Trophoblast cell (in vitro differentiated cells and primary cell): Measurements from ENCODE around the gene CACNA2D4.

Experiments
- DNase-seq, 2 donors: peaks; one replicate each; pipeline ENCODE4 v3.0.0-alpha.2; 2016
- H2AFZ ChIP-seq: 2 replicates; pipeline ENCODE4 v1.6.1; 2013; ENCODE audit warnings: low read length, moderate library complexity, mild to moderate bottlenecking; ENCODE audit not compliant: insufficient read depth, poor library complexity
- H2AK5ac ChIP-seq: 2 replicates; pipeline ENCODE4 v1.6.1; 2013; ENCODE audit warnings: mild to moderate bottlenecking, low read length
- H2BK120ac ChIP-seq: 2 replicates; pipeline ENCODE4 v1.6.1; 2013; ENCODE audit warnings: low read length, mild to moderate bottlenecking, moderate library complexity; ENCODE audit not compliant: insufficient read depth, poor library complexity
- H2BK12ac ChIP-seq: 2 replicates; pipeline ENCODE4 v1.6.1; 2013; ENCODE audit warnings: mild to moderate bottlenecking, low read length, moderate library complexity
- H2BK5ac ChIP-seq: 2 replicates; pipeline ENCODE4 v1.6.1; 2013; ENCODE audit warnings: low read length, low read depth, moderate library complexity, mild to moderate bottlenecking; ENCODE audit not compliant: poor library complexity
- H3K14ac ChIP-seq: 2 replicates; pipeline ENCODE4 v1.6.1; 2013; ENCODE audit warnings: mild to moderate bottlenecking, low read length
- H3K18ac ChIP-seq: 2 replicates; pipeline ENCODE4 v1.6.1; 2013; ENCODE audit warnings: mild to moderate bottlenecking, low read length
- H3K23ac ChIP-seq: 2 replicates; pipeline ENCODE4 v1.6.1; 2013; ENCODE audit warnings: low read length
- H3K27ac ChIP-seq: 2 replicates; pipeline ENCODE4 v1.5.1; 2013; ENCODE audit warnings: low read depth, mild to moderate bottlenecking, inconsistent platforms, low read length, moderate library complexity
- H3K27me3 ChIP-seq: 2 replicates; pipeline ENCODE4 v1.6.1; 2013; ENCODE audit warnings: inconsistent platforms, mild to moderate bottlenecking, low read length, moderate library complexity; ENCODE audit not compliant: insufficient read depth
- H3K36me3 ChIP-seq, 2 experiments: 1 replicate in 1 of 2; 2 replicates in 1 of 2; pipeline ENCODE4 v1.6.1; 2013; ENCODE audit warnings: low read length in 2 of 2, mild to moderate bottlenecking in 2 of 2, moderate library complexity in 1 of 2; ENCODE audit not compliant: insufficient read depth in 2 of 2, control insufficient read depth in 1 of 2
- H3K4ac ChIP-seq: 2 replicates; pipeline ENCODE4 v1.6.1; 2013; ENCODE audit warnings: low read depth, mild to moderate bottlenecking, low read length, moderate library complexity
- H3K4me1 ChIP-seq, 2 experiments: 1 replicate in 1 of 2; 2 replicates in 1 of 2; pipeline ENCODE4 v1.6.1; 2013; ENCODE audit warnings: low read length in 2 of 2, mild to moderate bottlenecking in 2 of 2, moderate library complexity in 1 of 2; ENCODE audit not compliant: insufficient read depth in 2 of 2, control insufficient read depth in 1 of 2
- H3K4me2 ChIP-seq: 2 replicates; pipeline ENCODE4 v1.6.1; 2013; ENCODE audit warnings: inconsistent platforms, mild to moderate bottlenecking, low read length, moderate library complexity
- H3K4me3 ChIP-seq: 2 replicates; pipeline ENCODE4 v1.5.1; 2013; ENCODE audit warnings: mild to moderate bottlenecking, low read depth, low read length, inconsistent platforms
- H3K79me1 ChIP-seq: one replicate; pipeline ENCODE4 v1.6.1; 2013; ENCODE audit warnings: low read length
- H3K79me2 ChIP-seq: 2 replicates; pipeline ENCODE4 v1.6.1; 2013; ENCODE audit warnings: low read length, mild to moderate bottlenecking; ENCODE audit not compliant: control insufficient read depth, insufficient read depth, poor library complexity
- H3K9ac ChIP-seq: 2 replicates; pipeline ENCODE4 v1.6.1; 2013; ENCODE audit warnings: mild to moderate bottlenecking, low read length
- H3K9me3 ChIP-seq: 2 replicates; pipeline ENCODE4 v1.6.1; 2013; ENCODE audit warnings: low read depth, mild to moderate bottlenecking, control low read depth, inconsistent platforms, low read length; ENCODE audit not compliant: insufficient read depth
- H4K12ac ChIP-seq: 2 replicates; pipeline ENCODE4 v1.6.1; 2013; ENCODE audit warnings: low read depth, mild to moderate bottlenecking, low read length, moderate library complexity
- H4K8ac ChIP-seq: 2 replicates; pipeline ENCODE4 v1.6.1; 2013; ENCODE audit warnings: low read depth, mild to moderate bottlenecking, low read length, moderate library complexity
- H4K91ac ChIP-seq: one replicate; pipeline ENCODE4 v1.6.1; 2013; ENCODE audit warnings: low read depth, mild to moderate bottlenecking, low read length, moderate library complexity
- WGBS: extraction: QIAGEN DNeasy Blood & Tissue Kit; methylation state at CpG from one replicate; pipeline ENCODE4 v1.1.7; 2013; ENCODE audit warnings: missing lambda C conversion rate; ENCODE audit not compliant: insufficient read length, insufficient coverage; ENCODE audit errors: extremely low coverage; 5-methylcytosine and 5-hydroxymethylcytosine counted together

The CACNA2D4 gene

GRCh38 chr12:1805441-1806081, 112.9 kb downstream of the CACNA2D4 start:
- H4K8ac ChIP-seq, result peak overlapping the region; percentile 92
- H3K79me2 ChIP-seq, result no peaks in the 10 kb centered on the region
- H3K4me3 ChIP-seq, result no peak overlapping the region
- H2AFZ ChIP-seq, result no peak overlapping the region
- no peak overlapping the region for H2AK5ac ChIP-seq
- H3K23ac ChIP-seq, result no peak overlapping the region
- no peak overlapping the region for H3K9ac ChIP-seq
- H2BK120ac ChIP-seq, result no peak overlapping the region
- H2BK12ac ChIP-seq, result no peak overlapping the region
- DNase-seq, result no peak
- H3K27ac ChIP-seq, result no peak overlapping the region
- no peak overlapping the region for H3K4me2 ChIP-seq
- no peak overlapping the region for H4K91ac ChIP-seq
- peaks cover 4% of the 10 kb centered on the region for H3K9me3 ChIP-seq
- H3K14ac ChIP-seq, result no peak overlapping the region
- no peak overlapping the region for H2BK5ac ChIP-seq
- no CpG with 5 or more reads among the region's 16 CpGs for WGBS
- H3K27me3 ChIP-seq, result no peaks in the 10 kb centered on the region
- no peak overlapping the region for H4K12ac ChIP-seq
- no peaks in the 10 kb centered on the region for H3K4me1 ChIP-seq
- no peak overlapping the region for H3K4ac ChIP-seq
- H3K36me3 ChIP-seq, result no peaks in the 10 kb centered on the region
- no peak overlapping the region for H3K18ac ChIP-seq
- H3K79me1 ChIP-seq, result no peaks in the 10 kb centered on the region

GRCh38 chr12:1804545-1805332, 113.7 kb downstream of the CACNA2D4 start:
- Histone ChIP-seq H3K4me2 (peak overlapping the region; percentile 22), H2BK12ac (no peak overlapping the region), H3K4me3 (no peak overlapping the region), H2BK120ac (no peak overlapping the region), H2AK5ac (no peak overlapping the region), H3K9ac (no peak overlapping the region), H3K9me3 (peaks cover 2% of the 10 kb centered on the region), H3K36me3 (no peaks in the 10 kb centered on the region), H4K8ac (peak overlapping the region; percentile 92), H2BK5ac (no peak overlapping the region), H3K4me1 (no peaks in the 10 kb centered on the region), H2AFZ (peak overlapping the region; percentile 59), H4K91ac (peak overlapping the region; percentile 53), H3K27ac (no peak overlapping the region), H3K4ac (no peak overlapping the region), H3K23ac (no peak overlapping the region), H3K27me3 (no peaks in the 10 kb centered on the region), H3K79me1 (no peaks in the 10 kb centered on the region), H3K14ac (no peak overlapping the region), H3K79me2 (no peaks in the 10 kb centered on the region), H3K18ac (no peak overlapping the region), H4K12ac (peak overlapping the region; percentile 70)
- WGBS, result no CpG with 5 or more reads among the region's 25 CpGs
- DNase-seq, result peak; percentile 83 to 92

GRCh38 chr12:1803736-1804135, 114.7 kb downstream of the CACNA2D4 start:
- Histone ChIP-seq H3K79me2 (no peaks in the 10 kb centered on the region), H3K14ac (no peak overlapping the region), H3K4me2 (no peak overlapping the region), H3K18ac (no peak overlapping the region), H2AK5ac (no peak overlapping the region), H3K9me3 (no peaks in the 10 kb centered on the region), H2BK120ac (no peak overlapping the region), H3K79me1 (no peaks in the 10 kb centered on the region), H3K27ac (no peak overlapping the region), H3K4ac (no peak overlapping the region), H3K36me3 (no peaks in the 10 kb centered on the region), H3K4me3 (no peak overlapping the region), H3K9ac (no peak overlapping the region), H3K23ac (no peak overlapping the region), H2BK5ac (no peak overlapping the region), H4K91ac (no peak overlapping the region), H3K4me1 (no peaks in the 10 kb centered on the region), H2BK12ac (no peak overlapping the region), H4K8ac (no peak overlapping the region), H2AFZ (no peak overlapping the region), H3K27me3 (no peaks in the 10 kb centered on the region), H4K12ac (no peak overlapping the region)
- no peak for DNase-seq
- no CpG with 5 or more reads among the region's 7 CpGs for WGBS

- Histone ChIP-seq H3K27me3 (no peaks in the 10 kb centered on the region), H3K9ac (no peak overlapping the region), H3K79me1 (no peaks in the 10 kb centered on the region), H3K36me3 (no peaks in the 10 kb centered on the region), H3K9me3 (no peaks in the 10 kb centered on the region), H3K27ac (no peak overlapping the region), H4K12ac (no peak overlapping the region), H3K4ac (no peak overlapping the region), H4K91ac (no peak overlapping the region), H2AK5ac (no peak overlapping the region), H2BK12ac (no peak overlapping the region), H2BK5ac (no peak overlapping the region), H3K14ac (no peak overlapping the region), H3K4me2 (no peak overlapping the region), H4K8ac (no peak overlapping the region), H3K23ac (no peak overlapping the region), H3K79me2 (no peaks in the 10 kb centered on the region), H2BK120ac (no peak overlapping the region), H3K4me3 (no peak overlapping the region), H2AFZ (no peak overlapping the region), H3K18ac (no peak overlapping the region), H3K4me1 (peaks cover 2% of the 10 kb centered on the region in 2 experiments)
- DNase-seq, result no peak
- no CpG with 5 or more reads among the region's 16 CpGs for WGBS
Observed at GRCh38 chr12:1801303-1801975, 117.0 kb downstream of the CACNA2D4 start.
